GM19455 (cell line): Measurements from ENCODE around the gene ZNHIT6.

Source experiments
- ATAC-seq: cut with Tn5 transposase; IDR thresholded peaks from one replicate; pipeline ENCODE4 v1.9.1; 2021; ENCODE audit not compliant: unreplicated experiment

ZNHIT6 gene

GRCh38 chr1:85599681-85600080 is 108.6 kb downstream of the ZNHIT6 start:
- no peak for ATAC-seq
